HG03045 (cell line): ENCODE data around the gene PSMG1.
"Not testable (repeated sequence)": the region's sequence is repeated elsewhere in the genome, so short reads cannot be mapped to it uniquely, and the experiment has no call there.

Experiments
- ATAC-seq: cut with Tn5 transposase; IDR thresholded peaks from one replicate; pipeline ENCODE4 v1.9.1; 2021; ENCODE audit warnings: mild to moderate bottlenecking, moderate library complexity; ENCODE audit not compliant: unreplicated experiment

Gene PSMG1, protein sequence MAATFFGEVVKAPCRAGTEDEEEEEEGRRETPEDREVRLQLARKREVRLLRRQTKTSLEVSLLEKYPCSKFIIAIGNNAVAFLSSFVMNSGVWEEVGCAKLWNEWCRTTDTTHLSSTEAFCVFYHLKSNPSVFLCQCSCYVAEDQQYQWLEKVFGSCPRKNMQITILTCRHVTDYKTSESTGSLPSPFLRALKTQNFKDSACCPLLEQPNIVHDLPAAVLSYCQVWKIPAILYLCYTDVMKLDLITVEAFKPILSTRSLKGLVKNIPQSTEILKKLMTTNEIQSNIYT

DNA sequence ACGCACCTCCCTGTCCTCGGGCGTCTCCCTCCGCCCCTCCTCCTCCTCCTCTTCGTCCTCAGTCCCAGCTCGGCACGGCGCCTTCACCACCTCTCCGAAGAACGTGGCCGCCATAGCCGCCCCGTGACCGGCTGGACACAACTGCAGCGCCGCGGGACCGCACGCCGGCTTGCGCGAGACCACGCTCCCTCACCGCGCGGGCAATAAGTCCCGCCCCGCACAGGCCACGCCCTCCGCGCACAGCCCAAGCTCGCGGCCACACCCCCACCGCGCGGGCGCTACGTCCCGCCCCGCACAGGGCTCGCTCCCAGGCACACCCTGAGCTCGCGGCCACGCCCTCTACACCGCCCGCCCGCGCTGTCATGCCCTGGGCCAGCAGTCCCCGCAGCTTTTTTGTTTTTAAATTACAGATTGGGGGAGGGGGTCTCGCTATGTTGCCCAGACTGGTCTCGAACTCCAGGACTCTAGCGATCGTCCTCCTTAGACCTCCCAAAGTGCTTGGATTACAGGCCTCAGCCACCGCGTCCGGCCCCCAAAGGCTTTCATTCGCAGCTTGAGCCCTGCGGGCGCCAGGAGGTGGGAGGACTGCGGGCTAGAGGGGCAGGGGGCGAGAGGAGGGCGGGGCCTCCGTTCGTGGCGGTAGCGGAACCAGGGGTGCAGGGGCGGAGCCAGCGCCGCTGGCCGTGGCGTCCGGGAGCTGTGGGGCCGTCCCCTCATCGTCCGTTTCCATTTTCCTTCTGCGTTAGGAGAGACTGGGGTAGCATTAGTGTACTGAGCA, at the start of gene PSMG1:
Gene PSMG1, minus strand, starts transcription at position 180 of the 778 bp plus-strand sequence. Its CDS starts 66 bp downstream, at position 114.
- peak; percentile 90 for ATAC-seq

DNA sequence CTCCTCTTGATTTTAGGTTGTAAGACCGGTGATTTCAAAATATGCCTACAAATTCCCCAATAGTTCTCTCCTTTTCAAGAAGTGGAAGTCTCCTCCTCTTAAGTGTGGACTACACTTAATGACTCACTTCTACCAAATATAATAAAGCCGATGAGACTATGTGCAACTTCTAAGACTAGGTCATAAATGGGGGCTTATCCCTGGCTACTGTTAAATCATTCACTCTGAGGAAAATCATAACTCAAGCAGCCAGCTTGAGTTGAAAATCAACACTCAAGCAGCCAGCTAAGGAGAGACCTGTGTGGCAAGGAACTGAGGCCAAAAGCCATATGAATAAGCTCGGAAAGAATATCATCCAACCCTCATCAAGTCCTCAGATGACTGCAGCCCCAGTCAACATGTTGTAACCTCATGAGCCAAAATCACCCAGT, 49.6 kb upstream of the PSMG1 start:
- no peak for ATAC-seq

DNA sequence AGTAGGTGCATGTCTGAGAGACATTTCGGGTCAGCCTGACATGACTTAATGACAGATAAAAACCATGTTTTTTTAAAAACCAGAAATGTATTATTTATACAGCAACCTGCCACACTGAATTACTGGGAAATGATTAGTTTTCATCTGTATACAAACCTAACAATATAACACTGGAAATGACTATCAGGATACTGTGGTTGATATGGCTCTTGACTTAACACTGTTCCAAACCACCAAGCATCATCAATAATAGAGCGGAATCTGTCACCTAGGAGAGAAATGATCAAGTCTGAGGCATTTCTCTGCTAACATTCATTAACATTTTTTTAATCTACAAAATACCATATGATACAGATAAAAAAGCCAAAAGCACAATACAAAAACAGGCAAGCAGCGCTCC, 41.7 kb upstream of the PSMG1 start:
- no peak for ATAC-seq

DNA sequence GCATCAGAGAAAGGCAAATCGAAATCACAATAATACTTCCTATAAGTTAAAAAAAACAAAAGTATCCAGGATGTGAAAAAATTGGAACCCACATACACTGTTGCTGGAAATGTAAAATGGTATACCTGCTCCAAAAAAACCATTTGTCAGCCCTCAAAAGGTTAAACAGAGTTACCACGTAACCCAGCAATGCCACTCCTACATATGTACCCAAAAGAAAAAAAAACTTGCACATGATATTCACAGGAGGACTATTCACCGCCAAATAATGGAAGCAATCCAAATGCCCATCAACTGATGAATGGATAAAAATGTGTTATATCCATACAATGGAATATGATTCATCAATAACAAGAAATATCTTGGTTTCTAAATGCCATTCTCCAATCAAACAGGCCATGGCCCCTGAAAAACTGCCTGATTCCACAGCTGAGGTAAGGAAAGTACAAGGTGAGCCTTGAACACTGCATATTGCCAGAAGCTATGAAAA, 38.8 kb upstream of the PSMG1 start:
- no peak for ATAC-seq

DNA sequence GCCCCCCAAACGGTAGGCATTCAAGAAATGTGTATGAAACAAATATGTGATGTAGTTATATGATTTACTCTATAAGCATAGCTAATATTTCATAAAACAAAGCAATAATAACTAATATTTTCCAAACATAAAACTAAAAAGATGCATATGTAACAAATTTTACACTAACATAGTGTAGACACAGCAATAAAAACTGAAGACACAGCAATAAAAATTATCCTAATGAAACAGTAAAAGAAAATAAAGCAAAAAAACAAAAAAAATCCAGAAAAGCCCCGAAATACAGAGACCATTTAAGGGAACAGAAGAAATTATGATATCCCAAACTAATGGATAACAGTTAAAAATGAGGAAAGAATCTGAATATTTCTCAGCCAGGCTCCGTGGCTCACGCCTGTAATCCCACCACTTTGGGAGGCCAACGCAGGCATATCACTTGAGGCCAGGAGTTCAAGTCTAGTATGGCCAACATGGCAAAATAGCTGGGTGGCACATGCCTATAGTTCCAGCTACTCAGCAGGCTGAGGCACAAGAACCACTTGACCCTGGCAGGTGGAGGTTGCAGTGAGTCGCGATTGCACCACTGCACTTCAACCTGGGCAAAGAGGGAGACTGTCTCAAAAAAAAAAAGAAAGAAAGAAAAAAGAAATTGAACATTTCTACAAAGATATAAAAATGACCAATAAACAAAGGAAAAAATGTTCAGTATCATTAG, 38.2 kb upstream of the PSMG1 start:
- no peak for ATAC-seq

DNA sequence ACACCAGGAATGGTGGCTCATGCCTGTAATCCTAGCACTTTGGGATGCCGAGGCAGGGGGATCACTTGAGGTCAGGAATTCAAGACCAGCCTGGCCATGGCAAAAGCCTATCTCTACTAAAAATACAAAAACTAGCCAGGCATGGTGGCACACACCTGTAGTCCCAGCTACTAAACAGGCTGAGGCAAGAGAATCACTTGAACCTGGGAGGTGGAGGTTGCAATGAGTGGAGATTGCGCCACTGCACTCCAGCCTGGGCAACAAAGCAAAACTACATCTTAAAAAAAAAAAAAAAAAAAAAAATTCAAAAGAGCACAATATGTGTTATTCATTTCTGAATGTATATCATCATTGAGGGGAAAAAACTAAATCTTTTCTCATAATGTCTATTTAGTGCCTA, 37.6 kb upstream of the PSMG1 start:
- not testable (repeated sequence) for ATAC-seq

DNA sequence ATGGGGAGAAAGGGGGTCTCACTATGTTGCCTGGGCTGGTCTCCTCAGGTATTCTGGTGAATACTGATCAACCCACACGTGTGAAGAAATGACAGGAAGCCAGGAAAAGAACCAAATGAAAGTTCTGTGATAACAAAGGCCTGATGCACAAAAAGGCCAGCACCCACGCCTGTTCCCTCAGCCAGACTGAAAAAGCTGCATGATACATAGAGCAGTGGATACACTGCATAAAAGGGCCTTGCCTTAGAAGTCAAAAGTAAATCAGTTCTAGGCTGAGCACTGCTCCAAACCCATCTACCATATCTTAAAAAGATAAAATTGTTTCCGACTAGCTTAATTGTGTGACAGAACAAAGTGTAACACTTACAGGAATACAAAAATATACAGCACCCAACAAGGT, 36.9 kb upstream of the PSMG1 start:
- ATAC-seq = no peak

DNA sequence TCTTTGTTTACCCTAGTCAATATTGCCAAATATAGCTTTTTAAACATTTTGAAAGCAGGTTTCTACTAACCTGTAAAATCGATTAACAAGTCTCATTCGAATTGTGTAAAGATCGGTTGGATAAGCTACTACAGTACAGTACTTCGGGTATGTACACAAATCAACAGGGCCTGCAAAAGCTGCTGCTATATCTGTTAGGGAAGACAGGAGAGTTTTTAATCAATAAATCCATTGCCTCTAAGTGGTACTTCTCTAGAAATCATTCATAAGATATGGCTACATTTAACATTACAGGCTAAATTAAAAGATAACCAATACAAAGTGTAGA, 34.8 kb upstream of the PSMG1 start:
- no peak for ATAC-seq

DNA sequence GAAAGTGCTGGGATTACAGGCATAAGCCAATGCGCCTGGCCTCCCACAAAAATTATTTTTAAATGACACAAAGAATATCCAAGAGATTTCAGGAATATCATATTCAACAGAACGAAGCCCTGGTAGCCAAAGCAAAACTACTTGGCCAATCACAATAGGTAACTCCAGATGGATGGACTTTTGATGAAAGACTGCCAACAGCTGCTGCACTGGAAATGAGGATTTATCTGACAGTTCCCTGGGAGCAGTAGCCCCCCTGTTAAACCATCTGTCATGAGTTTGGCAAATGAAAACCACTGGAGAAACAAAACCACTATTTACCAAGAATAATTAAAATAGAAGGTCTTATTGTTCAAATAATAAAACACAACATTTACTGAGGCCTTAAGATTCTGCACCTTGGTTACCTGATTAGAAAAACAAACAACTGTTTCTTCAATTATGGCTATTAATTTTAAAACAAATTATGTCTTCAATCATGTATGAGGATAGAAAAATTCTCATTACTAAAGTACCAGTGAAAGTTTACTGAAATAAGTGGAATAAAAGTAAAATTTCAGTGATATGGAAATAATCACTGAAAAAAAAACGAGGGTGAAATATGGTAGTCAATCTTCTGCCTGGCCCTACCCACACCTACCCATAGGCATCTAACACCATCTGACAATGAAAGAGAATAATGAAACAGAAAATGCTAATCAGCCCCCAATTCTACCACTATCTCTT, 34.3 kb upstream of the PSMG1 start:
- no peak for ATAC-seq

DNA sequence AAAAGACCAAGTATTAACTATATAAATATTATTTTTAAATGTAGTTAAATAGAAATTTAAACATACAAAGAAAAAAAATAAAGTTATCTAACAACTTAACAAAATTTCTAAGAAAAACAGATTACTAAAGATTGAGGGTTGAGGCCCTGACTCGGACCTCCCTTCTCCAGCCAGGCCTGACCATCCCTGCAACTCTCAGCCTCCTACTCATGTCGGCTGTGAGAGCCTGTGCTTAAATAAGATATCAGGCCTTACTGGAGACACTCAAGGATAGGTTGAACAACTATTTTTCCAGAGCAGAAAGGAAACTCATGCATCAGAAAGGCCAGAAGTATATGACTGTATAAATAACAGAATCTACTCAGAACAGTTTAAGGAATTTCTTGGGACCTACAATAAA, 33.0 kb upstream of the PSMG1 start:
- ATAC-seq = no peak

DNA sequence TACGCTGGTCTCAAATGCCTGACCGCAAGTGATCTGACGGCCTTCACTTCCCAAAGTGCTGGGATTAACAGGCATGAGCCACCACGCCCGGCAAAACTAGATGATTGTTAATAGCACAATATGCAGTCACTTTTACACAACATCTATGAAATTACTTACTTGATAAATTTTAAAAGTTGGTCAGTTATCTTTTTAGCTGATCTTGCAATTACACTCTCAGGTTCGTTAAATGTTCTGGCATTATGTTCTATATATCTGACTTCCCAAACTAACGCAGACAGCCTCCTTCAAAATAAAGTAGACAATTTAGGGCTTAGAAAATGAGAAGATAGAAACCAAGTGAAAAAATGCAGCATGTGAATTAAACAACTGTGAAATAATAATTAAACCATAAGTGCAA, 31.8 kb upstream of the PSMG1 start:
- no peak for ATAC-seq

DNA sequence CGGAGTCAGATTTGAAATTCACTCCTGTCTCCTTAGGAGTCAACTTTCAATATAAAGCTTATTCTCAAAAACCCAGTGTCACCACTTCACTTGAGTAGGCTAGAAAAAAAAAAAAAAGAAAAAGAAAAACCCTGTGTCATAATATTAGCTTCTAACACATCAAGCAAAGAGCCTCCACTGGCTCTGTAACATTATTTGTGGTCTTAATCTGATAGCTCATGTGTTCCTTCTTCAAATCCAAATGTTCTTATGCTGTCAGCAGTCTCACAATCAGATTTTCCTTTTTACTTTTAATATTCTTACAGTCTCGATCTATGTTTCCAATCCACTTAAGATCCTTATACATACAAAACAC, 26.1 kb upstream of the PSMG1 start:
- no peak for ATAC-seq

DNA sequence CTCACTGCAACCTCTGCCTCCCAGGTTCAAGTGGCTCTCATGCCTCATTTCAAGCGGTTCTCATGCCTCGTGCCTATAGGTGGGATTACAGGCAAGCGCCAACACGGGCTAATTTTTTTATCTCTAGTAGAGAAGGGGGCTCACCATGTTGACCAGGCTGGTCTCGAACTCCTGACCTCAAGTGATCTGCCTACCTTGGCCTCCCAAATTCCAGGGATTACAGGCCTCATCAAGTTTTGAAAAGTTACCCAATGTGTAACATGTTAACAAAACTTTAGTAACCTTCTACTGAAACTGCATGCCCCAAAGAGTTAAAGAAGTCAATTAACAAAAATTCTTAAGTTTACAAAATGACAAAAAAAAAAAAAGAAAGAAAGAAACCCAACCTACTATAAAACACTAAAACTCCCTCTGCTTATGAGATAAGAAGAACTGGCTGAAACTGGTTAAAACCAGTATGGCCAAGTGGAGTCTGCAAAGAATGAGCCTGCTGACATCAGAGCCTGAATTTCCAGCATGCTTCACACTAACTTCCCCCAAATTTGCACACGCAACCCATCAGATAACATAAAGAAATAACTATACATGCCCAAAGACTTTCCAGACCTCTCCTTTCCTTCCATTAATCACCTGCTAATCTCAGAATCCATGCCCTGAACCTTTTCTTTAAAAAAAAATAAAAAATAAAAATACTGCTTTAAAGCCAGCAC, 25.5 kb upstream of the PSMG1 start:
- no peak for ATAC-seq

DNA sequence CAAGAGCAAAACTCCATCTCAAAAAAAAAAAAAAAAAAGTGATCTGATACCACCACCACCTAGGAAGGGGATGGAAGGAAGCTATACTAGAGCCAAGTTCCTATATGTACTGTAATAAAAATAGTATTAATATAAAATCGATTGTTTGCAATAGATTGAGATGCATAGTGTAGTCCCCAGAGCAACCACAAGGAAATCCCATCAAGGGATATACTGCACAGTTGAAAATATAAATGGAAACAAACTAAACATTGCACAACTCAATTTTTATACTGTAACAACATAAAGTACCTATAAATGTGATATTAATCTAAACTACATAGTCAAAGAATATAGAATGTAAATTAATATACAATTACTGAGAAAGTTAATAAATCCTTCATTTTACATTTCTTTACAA, 20.9 kb upstream of the PSMG1 start:
- no peak for ATAC-seq

DNA sequence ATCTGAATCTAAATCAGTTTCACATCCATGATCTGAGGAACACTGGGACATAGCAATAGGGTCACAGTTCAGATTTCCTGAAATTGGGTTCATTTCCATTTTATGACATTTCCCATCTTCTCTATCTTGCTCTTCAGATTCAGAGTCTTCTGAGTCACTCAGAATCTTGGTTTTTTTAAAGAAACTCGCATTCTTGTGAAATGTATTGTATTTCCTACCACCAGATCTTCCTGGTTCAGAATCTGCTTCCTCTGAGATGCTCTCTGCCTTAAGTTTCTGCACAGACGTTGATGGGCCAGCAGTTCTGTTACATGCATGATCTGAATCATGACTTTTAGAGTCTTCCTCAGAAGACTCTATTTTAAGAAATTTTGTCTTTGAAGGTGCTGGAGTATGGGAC, 15.5 kb upstream of the PSMG1 start:
- ATAC-seq = no peak

DNA sequence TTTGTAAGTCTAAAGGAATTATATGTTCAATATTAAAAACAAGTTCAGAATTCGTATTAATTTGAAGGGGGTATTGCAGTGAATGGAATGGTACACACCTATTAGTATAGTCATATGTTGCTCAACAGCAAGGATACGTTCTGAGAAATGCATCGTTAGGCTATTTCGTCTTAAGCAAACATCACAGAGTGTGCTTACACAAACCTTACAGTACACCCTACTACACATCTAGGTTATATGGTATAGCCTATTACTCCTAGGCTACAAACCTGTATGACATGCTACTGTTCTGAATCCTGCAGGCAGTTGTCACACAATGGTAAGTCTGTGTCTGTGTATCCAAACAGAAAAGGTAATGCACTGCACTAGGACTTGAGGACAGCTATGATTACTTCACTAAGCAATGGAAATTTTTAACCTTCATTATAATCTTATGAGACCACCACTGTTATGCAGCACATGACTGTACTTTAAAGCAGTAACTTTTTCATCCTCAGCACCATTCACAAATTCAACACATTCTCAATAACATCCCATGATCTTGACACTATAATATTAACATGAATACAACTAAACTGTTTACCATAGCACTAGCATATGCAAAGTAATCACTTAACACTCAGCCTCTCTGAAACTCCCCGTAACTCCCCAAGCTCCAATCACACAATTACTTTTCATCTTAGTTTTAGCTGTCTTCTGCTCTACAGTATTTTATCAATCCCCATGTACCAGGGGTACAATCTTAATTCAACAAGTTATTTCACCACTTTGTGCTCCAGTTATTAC, 14.4 kb upstream of the PSMG1 start:
- ATAC-seq = no peak

DNA sequence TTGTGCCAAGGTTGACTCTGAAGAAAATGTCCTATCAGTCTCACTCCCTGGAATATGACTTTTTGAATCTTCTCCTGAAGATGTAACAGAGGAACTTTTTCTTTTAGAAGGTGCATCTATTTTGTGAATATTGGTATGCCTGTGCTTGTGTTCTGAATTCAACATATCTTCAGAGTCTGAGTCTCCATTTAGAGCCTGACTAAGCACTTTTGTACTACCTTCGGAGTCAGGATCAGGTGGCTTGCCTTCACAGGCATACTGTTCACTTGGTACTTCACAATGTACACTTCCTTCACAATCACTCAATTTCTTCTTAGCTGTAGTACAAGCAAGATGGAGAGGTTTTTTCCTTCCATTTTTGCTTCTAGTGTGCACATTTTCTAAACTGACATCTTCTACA, 13.6 kb upstream of the PSMG1 start:
- no peak for ATAC-seq

DNA sequence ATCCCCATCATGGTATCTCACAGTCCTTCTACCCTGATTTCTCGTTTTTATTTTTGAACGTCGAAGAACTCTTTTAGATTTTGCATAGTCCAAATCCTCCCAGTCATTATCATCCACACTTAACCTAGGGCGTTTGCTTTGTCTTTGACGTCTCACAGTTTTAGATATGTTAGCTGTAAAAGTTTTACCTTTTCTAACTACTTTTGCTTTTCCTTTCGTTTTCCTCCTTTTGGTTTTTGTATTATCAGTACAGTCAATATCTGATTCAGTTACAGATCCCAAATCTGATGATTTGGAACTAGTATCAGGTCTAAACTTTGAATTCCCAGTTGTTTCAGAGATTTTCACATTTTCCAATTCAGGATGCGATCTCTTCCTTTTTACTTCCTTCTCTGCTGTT, 13.1 kb upstream of the PSMG1 start:
- ATAC-seq = no peak

DNA sequence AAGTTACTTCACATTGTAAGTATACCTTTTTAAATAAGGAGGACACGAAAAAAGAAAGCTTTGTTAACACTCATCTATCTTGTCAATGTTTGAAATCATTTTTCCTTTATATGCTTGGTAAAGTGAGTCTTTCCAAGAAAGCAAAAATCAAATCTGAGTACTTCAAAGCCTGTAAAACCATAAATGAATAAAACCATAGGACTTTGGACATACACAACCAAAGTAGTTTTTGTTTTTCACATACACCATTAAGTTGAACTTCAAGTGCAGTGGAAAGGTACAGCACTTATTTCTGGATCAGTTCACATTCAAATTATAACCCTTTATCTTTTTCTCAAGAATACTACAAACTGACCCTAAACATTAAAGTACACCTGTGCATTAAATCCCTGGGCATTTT, 10.1 kb upstream of the PSMG1 start:
- ATAC-seq = no peak
